ENCODE results near the gene ATG5.

ATG5 gene

DNA sequence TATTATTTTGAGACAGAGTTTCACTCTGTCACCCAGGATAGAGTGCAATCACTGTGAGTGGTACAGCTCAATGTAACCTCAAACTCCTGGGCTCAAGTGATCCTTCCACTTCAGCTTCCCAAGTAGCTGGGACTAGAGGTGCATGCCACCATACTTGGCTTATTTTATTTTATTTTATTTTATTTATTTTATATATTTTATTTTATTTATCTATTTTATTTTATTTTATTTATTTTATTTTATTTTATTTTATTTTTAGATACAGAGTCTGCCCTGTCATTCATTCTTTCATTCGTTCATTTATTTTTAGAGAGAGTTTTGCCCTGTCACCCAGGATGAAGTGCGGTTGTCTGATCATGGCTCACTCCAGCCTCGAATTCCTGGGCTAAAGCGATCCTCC lies 35.5 kb downstream of the ATG5 start:
- H3K27ac ChIP-seq: no peak overlapping the region
- TF ChIP-seq ZFX (IDR thresholded peaks at IDR 0.05; ENCODE audit: borderline replicate concordance): no peak
- TF ChIP-seq, protein P1, sequence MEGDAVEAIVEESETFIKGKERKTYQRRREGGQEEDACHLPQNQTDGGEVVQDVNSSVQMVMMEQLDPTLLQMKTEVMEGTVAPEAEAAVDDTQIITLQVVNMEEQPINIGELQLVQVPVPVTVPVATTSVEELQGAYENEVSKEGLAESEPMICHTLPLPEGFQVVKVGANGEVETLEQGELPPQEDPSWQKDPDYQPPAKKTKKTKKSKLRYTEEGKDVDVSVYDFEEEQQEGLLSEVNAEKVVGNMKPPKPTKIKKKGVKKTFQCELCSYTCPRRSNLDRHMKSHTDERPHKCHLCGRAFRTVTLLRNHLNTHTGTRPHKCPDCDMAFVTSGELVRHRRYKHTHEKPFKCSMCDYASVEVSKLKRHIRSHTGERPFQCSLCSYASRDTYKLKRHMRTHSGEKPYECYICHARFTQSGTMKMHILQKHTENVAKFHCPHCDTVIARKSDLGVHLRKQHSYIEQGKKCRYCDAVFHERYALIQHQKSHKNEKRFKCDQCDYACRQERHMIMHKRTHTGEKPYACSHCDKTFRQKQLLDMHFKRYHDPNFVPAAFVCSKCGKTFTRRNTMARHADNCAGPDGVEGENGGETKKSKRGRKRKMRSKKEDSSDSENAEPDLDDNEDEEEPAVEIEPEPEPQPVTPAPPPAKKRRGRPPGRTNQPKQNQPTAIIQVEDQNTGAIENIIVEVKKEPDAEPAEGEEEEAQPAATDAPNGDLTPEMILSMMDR (IDR thresholded peaks at IDR 0.05): no peak

DNA sequence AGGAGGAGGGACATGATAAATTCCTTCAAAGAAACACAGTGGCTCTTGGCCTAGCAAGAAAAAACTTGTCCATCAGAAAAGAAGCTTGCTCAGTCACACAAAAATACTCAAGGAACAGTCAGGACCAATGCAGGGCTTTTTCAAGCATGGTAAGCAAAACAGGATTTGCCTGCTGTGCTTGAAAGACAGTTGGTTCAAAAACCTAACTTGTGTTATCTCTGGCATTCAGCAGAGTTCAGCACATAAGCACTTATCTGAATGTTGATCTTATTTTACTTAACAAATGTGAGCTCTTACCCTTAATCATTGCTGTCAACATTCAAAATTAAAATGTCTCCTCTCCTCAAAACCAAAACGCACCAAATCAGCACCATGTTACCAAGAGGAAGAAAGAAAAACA lies 38.3 kb downstream of the ATG5 start:
- H3K27ac ChIP-seq: no peak overlapping the region
- TF ChIP-seq, protein P1 (IDR thresholded peaks at IDR 0.05): no peak
- TF ChIP-seq ZFX (IDR thresholded peaks at IDR 0.05; ENCODE audit: borderline replicate concordance): no peak

DNA sequence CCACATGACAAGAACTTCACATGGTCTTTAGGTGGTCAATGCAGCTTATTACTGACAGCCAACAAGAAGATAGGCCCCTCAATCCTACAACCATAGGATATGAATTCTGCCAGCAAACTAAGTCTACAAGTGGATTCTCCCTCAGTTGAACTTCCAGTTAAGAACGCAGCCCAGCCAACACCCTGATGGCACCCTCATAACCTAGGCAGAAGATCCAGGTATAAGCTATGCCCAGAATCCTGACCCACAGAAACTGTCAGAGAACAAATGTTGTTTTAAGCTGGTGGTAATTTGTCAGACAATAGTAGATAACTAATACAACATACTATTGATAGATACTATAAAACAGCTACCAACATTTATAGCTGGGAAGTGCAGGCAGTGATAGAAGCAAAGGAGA lies 38.8 kb downstream of the ATG5 start:
- no peak for TF ChIP-seq ZFX (IDR thresholded peaks at IDR 0.05; ENCODE audit: borderline replicate concordance)
- TF ChIP-seq, protein P1 (IDR thresholded peaks at IDR 0.05): no peak
- H3K27ac ChIP-seq: no peak overlapping the region

DNA sequence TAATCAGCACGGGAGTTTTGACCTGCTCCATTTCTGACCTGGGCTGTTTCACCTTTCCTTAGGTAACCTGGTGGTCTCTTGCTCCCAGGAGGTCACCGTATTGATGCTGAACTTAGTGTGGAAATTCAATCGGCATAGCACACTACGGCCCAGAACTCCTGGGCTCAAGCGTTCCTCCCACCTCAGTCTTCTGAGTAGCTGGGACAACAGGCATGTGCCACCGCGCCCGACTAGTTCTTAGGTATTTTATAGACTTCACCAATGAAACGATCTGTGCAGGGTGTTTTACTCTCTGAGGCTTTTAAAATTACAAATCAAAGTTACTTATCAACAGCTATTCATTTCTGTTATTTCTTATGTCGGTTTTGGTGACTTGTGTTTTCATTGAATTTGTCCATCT lies 42.1 kb downstream of the ATG5 start:
- TF ChIP-seq, protein P1 (IDR thresholded peaks at IDR 0.05): no peak
- TF ChIP-seq ZFX (IDR thresholded peaks at IDR 0.05; ENCODE audit: borderline replicate concordance): no peak
- no peak overlapping the region for H3K27ac ChIP-seq

DNA sequence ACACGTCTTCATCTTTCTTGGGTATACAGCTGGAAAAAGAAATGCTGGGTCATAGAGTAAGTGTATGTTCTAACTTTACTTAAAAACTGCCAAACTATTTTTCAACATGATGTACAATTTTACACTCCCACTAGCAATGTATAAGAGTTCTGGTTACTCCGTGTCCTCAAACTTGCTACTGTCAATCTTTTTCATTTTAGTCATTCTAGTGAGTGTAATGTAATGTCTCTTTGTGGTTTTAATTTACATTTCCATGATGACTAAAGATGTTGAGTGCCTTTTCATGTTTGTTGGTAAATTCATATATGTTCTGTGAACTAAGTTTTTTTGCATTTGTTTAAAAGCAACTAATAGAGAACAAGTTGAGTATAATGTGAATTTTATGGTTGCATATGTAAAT lies 43.9 kb downstream of the ATG5 start:
- TF ChIP-seq, protein P1 (IDR thresholded peaks at IDR 0.05): no peak
- no peak for TF ChIP-seq ZFX (IDR thresholded peaks at IDR 0.05; ENCODE audit: borderline replicate concordance)
- no peak overlapping the region for H3K27ac ChIP-seq

DNA sequence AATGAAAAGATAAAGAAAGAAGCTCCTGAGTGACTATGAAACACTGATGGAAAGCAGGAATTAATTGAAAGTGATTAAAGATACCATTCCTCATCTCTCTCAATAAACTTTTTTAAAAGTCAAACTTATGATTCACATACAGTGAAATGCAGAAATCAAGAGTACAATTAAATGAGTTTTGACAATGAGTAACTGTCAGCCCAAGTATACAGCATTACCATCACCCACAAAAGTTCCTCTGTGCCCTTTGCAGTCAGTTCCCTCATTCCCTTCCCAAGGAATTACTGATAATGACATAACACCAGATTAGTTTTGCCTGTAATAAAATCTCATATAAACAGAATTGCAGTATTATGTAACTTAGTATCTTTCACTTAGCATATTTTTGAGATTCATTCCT lies 44.5 kb downstream of the ATG5 start:
- H3K27ac ChIP-seq: no peak overlapping the region
- TF ChIP-seq, protein P1 (IDR thresholded peaks at IDR 0.05): no peak
- TF ChIP-seq ZFX (IDR thresholded peaks at IDR 0.05; ENCODE audit: borderline replicate concordance): no peak

DNA sequence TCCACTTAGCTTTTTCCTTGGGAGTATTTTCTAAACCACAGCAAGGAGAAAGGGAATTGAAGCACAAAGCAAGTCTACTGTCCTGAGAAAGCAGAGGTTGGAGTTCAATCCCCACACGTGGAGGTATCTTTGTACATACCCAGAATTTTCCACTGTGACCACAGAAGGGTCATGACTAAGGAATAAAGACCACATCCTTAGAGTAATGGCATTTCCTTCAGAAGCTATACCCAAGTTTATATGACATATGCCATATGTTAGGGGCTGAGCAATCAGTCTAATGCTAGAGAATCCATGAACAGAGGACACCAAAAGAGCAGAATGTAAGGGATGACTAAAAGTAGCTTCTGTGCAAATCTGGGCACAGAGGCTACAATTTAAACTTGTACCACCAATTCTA lies 46.4 kb downstream of the ATG5 start:
- TF ChIP-seq, protein P1 (IDR thresholded peaks at IDR 0.05): no peak
- TF ChIP-seq ZFX (IDR thresholded peaks at IDR 0.05; ENCODE audit: borderline replicate concordance): no peak
- no peak overlapping the region for H3K27ac ChIP-seq
